Measurements from ENCODE around the gene VPS25. TPM values are rescaled to one million over a fixed set of nuclear protein-coding genes. Genes with fewer than 3 reads are reported as not detected.
A peak's percentile ranks its signal among the peaks of the same experiment; 100 is the strongest.

Gene VPS25
- total and polyA plus RNA-seq, 9 of the 15 experiments (the other 6 are each of a cell fraction or from before 2014, with no cell fraction given) = 123 to 352 (median 180) TPM

GRCh38 chr17:42798383-42799380 lies 25.4 kb downstream of the VPS25 start, which contains the start of the genes CNTD1 and COA3 (continued):
- TF ChIP-seq ARID3A (IDR thresholded peaks at IDR 0.05; ENCODE audit: borderline replicate concordance, low read depth, low read length) = no peak
- peak; percentile 50; the same call in 1 of the 2 replicates for TF ChIP-seq NR2C2 (CRISPR knock-in tag; IDR thresholded peaks at IDR 0.05)
- peak; percentile 91 for TF ChIP-seq NR2C2 (tag; IDR thresholded peaks at IDR 0.05)
- no peak for TF ChIP-seq ASH1L (IDR thresholded peaks at IDR 0.05; ENCODE audit: borderline replicate concordance, low read depth, partially characterized antibody)
- peak; percentile 60 to 70 for TF ChIP-seq NRF1 (conservative IDR thresholded peaks at IDR 0.05 in 1 of 2, IDR thresholded peaks at IDR 0.05 in 1 of 2)
- no peak for TF ChIP-seq CBX2 (IDR thresholded peaks at IDR 0.05; ENCODE audit: insufficient read depth, low read length, poor library complexity, severe bottlenecking)
- TF ChIP-seq ATF1 (CRISPR knock-in tag; IDR thresholded peaks at IDR 0.05) = no peak
- TF ChIP-seq ATF1 (tag; IDR thresholded peaks at IDR 0.05) = peak; percentile 72
- TF ChIP-seq AFF1 (IDR thresholded peaks at IDR 0.05; ENCODE audit: low read depth in 1 of 2, partially characterized antibody in 2 of 2) = peak in 1 of 2 experiments; percentile 95
- peak; percentile 83; the same call in 1 of the 2 replicates for TF ChIP-seq SMARCA5 (IDR thresholded peaks at IDR 0.05)
- 0 out of 2 replicates have a peak, but pooled peaks have one; percentile 21 for TF ChIP-seq FOXM1 (IDR thresholded peaks at IDR 0.05; ENCODE audit: low read depth)
- TF ChIP-seq FOXM1 (CRISPR knock-in tag; IDR thresholded peaks at IDR 0.05; ENCODE audit: low read depth) = 0 out of 2 replicates have a peak, but pooled peaks have one; percentile 66
- peak; percentile 41; the same call in 1 of the 2 replicates for TF ChIP-seq ELF2 (CRISPR knock-in tag; IDR thresholded peaks at IDR 0.05)
